HFF-Myc (cell line): Measurements from ENCODE around the gene ADAMTS5.

Experiments
- DNase-seq: peaks from one replicate; pipeline ENCODE4 v3.0.0-alpha.2; 2011; ENCODE audit warnings: low read depth; ENCODE audit errors: extremely low read depth
- H3K4me3 ChIP-seq: replicated peaks from 2 replicates; pipeline ENCODE4 v1.5.1; 2011; ENCODE audit warnings: low read depth, mild to moderate bottlenecking, control low read depth, low read length
- CTCF ChIP-seq: IDR thresholded peaks from 2 replicates; pipeline ENCODE4 v1.5.1; 2012; ENCODE audit warnings: mild to moderate bottlenecking, low read depth, low read length, control low read depth; ENCODE audit errors: missing control alignments

The ADAMTS5 gene

GRCh38 chr21:26962621-26963181 lies 4.2 kb downstream of the ADAMTS5 start:
- TF ChIP-seq CTCF: no peak
- DNase-seq: no peak
- H3K4me3 ChIP-seq: no peak overlapping the region

- peak; percentile 39 for TF ChIP-seq CTCF
- H3K4me3 ChIP-seq: no peak overlapping the region
- no peak for DNase-seq
Observed at GRCh38 chr21:26961698-26962097, 5.2 kb downstream of the ADAMTS5 start.

- no peak for TF ChIP-seq CTCF
- DNase-seq: no peak
- H3K4me3 ChIP-seq: no peak overlapping the region
Observed at GRCh38 chr21:26958788-26959187, 8.1 kb downstream of the ADAMTS5 start.

- H3K4me3 ChIP-seq: no peak overlapping the region
- no peak for DNase-seq
- TF ChIP-seq CTCF: no peak
Observed at GRCh38 chr21:26956813-26957212, 10.1 kb downstream of the ADAMTS5 start.

- DNase-seq: no peak
- TF ChIP-seq CTCF: no peak
- H3K4me3 ChIP-seq: no peak overlapping the region
Observed at GRCh38 chr21:26956216-26956615, 10.7 kb downstream of the ADAMTS5 start.

GRCh38 chr21:26954662-26955121 lies 12.2 kb downstream of the ADAMTS5 start:
- peak; percentile 51 for DNase-seq
- no peak overlapping the region for H3K4me3 ChIP-seq
- no peak for TF ChIP-seq CTCF

- TF ChIP-seq CTCF: no peak
- H3K4me3 ChIP-seq: no peak overlapping the region
Observed at GRCh38 chr21:26952374-26953066, 14.4 kb downstream of the ADAMTS5 start.

More at GRCh38 chr21:26952374-26953066, 14.4 kb downstream of the ADAMTS5 start:
- DNase-seq: no peak
